Activated T-helper 2 cell treated with anti-CD3 and anti-CD28 coated beads, Interferon-gamma antibody, Interleukin-2, Interleukin-4, amounts not matched to agents 10 μg/mL and 5 μg/mL and 100 μg/mL, durations not matched to agents 14 hours and 24 hours and 36 hours (primary cell): Measurements from ENCODE around the gene GABRD. TPM values are rescaled to one million over a fixed set of nuclear protein-coding genes. Genes with fewer than 3 reads are reported as not detected.

ENCODE experiments used
- DNase-seq: peaks from one replicate; pipeline ENCODE4 v3.0.0; 2021; ENCODE audit warnings: low spot score
- H3K27ac Mint-ChIP-seq: one replicate; pipeline ENCODE4 v1.8.0; 2021; ENCODE audit warnings: mixed read lengths
- H3K27me3 Mint-ChIP-seq: one replicate; pipeline ENCODE4 v1.8.0; 2021; ENCODE audit warnings: low read depth, mixed read lengths
- H3K36me3 Mint-ChIP-seq: one replicate; pipeline ENCODE4 v1.8.0; 2021; ENCODE audit warnings: low read depth, mixed read lengths
- H3K4me1 Mint-ChIP-seq: one replicate; pipeline ENCODE4 v1.8.0; 2021; ENCODE audit warnings: low read depth, mixed read lengths
- H3K4me3 Mint-ChIP-seq: one replicate; pipeline ENCODE4 v1.8.0; 2021; ENCODE audit warnings: low read depth, mild to moderate bottlenecking, moderate library complexity, mixed read lengths
- H3K9me3 Mint-ChIP-seq: one replicate; pipeline ENCODE4 v1.8.0; 2021; ENCODE audit warnings: mixed read lengths
- intact Hi-C: fragments of 100-400 bp; cut with micrococcal nuclease; formaldehyde crosslinking; loops from one replicate; pipeline ENCODE4 v1.15.1; 2023
- total RNA-seq: library from RNA; stranded (reverse); gene quantifications from 2 replicates; pipeline ENCODE4 v1.2.3, GENCODE V29; 2022

Gene GABRD
- total RNA-seq, 1 donor from 2014 or later, result not detected

DNA sequence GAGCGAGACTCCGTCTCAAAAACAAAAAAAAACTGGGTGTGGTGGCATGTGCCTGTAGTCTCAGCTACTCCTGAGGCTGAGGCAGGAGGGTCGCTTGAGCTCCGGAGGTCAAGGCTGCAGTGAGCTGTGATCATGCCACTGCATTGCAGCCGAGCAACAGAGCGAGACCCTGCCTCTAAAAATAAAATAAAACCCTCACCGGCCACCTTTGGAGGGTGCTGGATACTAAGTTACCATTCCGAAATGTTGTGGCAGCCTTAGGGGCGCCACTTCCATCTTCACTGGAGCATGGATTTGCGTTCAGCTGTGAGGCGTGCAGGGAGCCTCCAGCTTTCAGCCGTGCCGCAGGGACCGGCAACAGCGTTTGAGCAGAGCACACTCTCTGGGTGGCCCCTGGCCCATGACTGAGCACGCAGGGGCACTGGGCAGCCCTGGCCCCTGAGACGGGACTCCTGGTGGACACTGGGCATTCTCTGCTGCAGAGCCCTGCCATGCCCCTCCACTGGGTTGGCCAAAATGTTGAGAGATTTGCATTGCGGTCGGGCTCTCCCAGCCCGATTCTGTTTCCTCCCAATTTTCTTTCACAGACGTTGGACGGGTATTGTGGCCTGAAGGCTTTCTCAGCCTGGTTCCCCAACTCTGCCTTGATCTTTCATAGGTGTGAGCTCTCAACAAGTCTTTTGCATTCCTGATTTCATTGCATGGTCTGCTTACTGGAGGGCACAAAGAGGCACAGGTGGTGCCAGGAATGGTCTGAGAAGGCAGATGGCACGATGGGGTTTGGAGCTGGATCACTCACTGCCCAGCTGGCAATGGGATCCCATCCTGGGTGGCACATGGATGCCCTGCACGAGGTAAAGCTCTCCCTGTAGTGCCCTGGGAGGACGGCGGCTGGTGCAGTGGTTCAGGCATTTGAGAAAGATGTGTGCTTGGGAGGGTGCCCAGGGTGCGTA is 9.8 kb upstream of the GABRD start:
- Mint-ChIP-seq H3K4me1 (no peaks in the 10 kb centered on the region), H3K36me3 (no peaks in the 10 kb centered on the region), H3K27me3 (peaks cover 16% of the 10 kb centered on the region), H3K4me3 (no peak overlapping the region), H3K27ac (no peak overlapping the region), H3K9me3 (no peaks in the 10 kb centered on the region)
- intact Hi-C loops, result no loop called here
- no peak for DNase-seq

DNA sequence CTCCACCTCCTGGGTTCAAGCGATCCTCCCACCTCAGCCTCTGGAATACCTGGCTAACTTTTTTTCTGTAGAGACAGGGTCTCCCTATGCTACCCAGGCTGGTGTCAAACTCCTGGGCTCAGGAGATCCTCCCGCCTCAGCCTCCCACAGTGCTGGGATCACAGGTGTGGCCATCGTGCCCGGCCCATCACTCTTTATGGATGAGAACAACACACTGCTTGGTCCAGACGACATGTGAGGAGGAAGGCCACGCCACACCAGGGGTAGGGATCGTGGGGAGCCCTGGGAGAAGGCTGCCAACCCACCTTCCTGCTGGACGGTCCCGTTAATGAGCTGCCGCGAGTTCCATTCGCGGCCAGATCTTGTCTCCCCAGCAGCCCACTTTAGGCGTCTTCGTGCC is 5.0 kb upstream of the GABRD start:
- H3K27me3 Mint-ChIP-seq, result peaks cover 21% of the 10 kb centered on the region
- no peak for DNase-seq
- intact Hi-C loops, result no loop called here
- no peaks in the 10 kb centered on the region for H3K4me1 Mint-ChIP-seq
- H3K27ac Mint-ChIP-seq, result no peak overlapping the region
- H3K4me3 Mint-ChIP-seq, result no peak overlapping the region
- no peaks in the 10 kb centered on the region for H3K36me3 Mint-ChIP-seq
- H3K9me3 Mint-ChIP-seq, result no peaks in the 10 kb centered on the region

DNA sequence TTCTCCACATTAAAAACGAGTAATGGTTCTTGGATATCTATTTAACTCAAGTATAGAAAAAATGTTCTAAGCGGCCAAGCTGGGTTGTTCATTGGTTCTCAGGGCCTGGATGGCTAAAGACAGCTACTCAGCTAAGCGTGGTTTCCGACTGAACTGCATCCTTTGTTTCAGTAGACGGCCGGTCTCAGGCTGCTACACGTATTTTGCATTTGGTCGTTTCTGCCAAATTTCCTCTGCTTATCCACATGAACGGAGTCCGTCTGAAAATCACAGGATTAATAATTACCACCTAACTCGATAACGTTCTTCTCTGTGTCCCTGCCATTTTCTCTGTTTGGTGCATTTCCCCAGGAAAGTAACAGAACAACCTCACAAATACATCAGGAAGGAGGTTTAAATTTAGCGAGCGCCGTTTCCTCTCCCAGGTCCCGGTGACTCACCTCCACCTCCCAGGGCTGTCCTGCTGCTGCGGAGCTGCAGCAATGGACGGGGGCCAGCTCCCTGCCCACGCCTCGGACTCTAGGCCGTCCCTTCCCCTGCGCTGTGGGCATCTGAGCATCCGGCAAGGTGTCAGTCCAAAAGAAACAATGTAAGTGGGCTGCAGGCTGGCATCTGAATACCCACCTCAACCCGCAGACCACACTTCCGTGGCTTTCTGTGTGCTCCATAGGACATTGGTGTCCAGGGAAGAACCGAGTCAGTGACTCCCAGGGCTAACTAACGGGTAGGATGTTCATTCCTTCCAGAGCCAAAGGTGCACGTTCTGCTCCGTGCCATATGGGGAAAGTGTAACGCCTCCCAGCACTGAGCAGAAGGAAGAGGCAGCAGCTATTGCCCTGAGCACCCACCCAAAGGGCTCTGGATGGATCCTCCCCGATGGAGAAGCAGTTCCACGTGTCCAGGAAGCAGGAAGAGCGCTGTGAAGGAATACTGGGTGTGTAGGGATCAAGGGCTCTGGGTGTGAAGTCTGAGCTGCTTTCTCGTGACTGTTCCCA is 4.1 kb upstream of the GABRD start:
- H3K27me3 Mint-ChIP-seq, result peaks cover 25% of the 10 kb centered on the region
- H3K9me3 Mint-ChIP-seq, result no peaks in the 10 kb centered on the region
- intact Hi-C loops, result no loop called here
- H3K4me3 Mint-ChIP-seq, result no peak overlapping the region
- H3K27ac Mint-ChIP-seq, result no peak overlapping the region
- H3K36me3 Mint-ChIP-seq, result no peaks in the 10 kb centered on the region
- no peaks in the 10 kb centered on the region for H3K4me1 Mint-ChIP-seq
- DNase-seq, result no peak

DNA sequence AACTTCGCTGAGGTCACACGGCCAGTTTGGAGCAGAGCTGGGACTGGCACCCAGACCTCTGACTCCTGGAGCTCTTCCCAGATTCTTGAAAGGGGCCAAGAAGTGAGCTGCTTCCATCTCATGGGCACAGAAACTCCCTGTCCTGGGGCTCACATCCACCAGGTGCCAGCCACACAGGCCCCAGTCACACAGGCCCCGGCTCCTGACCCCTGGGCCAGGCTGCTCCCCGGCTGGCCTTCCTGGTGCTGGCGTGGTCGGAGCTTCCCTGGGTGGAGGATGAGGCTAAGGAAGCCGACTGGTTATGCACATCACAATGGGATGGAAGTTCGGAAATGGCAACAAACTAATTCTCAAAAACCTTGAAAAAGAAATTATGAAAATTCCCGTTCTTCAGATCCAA is 3.0 kb upstream of the GABRD start:
- H3K36me3 Mint-ChIP-seq, result no peaks in the 10 kb centered on the region
- intact Hi-C loops, result no loop called here
- H3K27me3 Mint-ChIP-seq, result peaks cover 30% of the 10 kb centered on the region
- H3K4me3 Mint-ChIP-seq, result no peak overlapping the region
- DNase-seq, result no peak
- H3K27ac Mint-ChIP-seq, result no peak overlapping the region
- no peaks in the 10 kb centered on the region for H3K4me1 Mint-ChIP-seq
- no peaks in the 10 kb centered on the region for H3K9me3 Mint-ChIP-seq

DNA sequence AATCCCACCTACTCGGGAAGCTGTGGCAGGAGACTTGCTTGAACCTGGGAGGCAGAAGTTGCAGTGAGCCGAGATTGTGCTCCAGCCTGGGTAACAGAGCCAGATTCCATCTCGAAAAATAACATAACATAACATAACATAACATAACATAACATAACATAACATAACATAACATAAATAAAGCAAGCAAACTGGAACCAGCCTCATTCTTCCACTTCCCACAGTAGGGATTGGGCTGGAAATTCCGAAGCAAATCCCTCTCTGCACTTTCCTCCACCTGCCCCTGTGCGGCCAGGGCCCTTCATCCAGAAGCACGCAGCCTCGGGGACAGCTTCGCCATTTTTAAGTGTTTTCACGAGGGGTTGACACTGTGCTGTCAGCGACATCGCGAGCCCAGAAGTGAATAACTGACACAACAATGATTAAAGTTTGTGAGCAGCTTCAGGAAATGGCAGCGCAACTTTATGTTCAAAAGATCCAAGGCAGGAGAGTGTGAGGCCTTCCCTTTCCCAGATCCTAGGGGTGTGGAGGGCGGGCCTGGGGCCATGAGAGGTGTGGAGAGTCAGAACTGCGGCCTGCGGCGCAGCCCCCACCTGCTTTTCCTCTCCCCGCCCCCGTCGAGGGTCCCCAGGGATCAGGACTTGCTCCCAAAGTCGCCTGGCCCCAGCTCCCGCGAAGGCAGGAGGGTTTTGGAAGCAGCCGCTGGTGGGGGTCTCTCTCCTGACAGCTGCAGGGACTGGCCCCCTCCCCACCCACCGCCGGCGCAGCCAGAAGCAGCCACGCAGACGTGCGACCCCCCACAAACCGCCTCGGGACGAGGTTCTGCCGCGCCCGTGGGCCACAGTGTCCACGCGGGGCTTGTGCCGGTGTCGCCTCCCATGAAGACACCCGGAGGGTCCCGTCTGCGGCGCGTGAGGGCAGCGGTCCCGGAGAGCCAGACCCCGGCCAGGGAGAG is 651 bp upstream of the GABRD start:
- no peaks in the 10 kb centered on the region for H3K36me3 Mint-ChIP-seq
- no peak overlapping the region for H3K4me3 Mint-ChIP-seq
- no peaks in the 10 kb centered on the region for H3K9me3 Mint-ChIP-seq
- peaks cover 34% of the 10 kb centered on the region for H3K27me3 Mint-ChIP-seq
- intact Hi-C loops, result no loop called here
- H3K4me1 Mint-ChIP-seq, result no peaks in the 10 kb centered on the region
- DNase-seq, result no peak
- no peak overlapping the region for H3K27ac Mint-ChIP-seq

DNA sequence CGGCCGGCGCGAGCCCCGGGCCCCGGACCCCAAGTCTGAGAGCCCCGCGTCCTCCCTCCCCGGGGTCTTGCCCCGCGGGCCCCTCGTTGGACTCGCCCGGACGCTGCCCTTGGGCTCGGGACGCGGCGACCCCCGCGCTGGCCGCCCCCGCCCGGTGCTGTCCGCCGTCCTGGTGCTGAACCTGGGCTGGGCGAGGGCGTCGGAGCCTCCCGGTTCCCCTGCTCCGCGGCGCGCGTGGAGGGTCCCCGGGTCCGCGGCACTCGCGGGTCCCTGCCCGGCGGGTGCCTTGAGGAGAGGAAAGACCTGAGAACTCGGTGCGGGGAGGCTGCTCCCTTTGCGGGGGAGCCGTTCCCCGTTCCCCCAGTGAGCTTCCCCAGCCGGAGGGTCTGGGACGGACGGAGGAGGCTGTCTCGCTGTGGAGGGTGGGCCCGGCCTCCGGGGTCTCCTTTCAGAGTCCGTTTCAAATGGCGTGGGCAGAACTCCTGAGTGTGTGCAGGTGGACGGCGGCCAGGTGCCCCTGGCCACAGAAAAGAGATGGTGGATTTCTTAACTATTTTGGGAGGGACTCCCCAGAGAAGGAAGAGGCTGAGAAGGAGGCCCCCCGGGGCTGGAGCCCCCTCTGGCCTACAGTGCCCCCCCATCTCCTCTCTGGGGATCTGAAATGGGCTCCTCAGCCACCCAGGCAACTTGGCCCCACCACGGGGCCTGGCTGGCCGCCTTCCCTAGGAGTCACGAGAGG is 595 bp downstream of the GABRD start:
- H3K4me3 Mint-ChIP-seq, result no peak overlapping the region

DNA sequence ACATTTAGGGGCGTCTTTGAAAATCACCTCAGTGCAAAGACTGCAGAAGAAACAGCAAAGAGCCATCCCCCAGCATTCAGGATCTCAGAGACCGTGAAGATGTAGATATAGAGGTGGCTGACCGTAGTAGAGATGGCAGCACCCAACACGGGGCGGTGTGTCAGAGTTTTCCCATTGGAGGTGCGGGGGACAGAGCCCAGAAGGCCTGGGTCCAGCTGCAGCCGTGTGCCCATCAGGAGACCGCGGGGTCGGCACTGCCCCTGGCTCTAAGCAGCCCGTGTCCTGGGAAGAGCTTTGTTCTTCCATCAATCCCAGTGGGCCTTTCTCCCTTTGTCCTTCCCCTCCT is 1.1 kb downstream of the GABRD start:
- Mint-ChIP-seq H3K4me3 (no peak overlapping the region), H3K27me3 (peaks cover 34% of the 10 kb centered on the region), H3K9me3 (no peaks in the 10 kb centered on the region), H3K27ac (no peak overlapping the region), H3K36me3 (no peaks in the 10 kb centered on the region), H3K4me1 (no peaks in the 10 kb centered on the region)
- no peak for DNase-seq
- intact Hi-C loops, result no loop called here

More for the DNA sequence above, 595 bp downstream of the GABRD start:
- no peaks in the 10 kb centered on the region for H3K36me3 Mint-ChIP-seq
- no peak for DNase-seq
- no peaks in the 10 kb centered on the region for H3K9me3 Mint-ChIP-seq
- H3K4me1 Mint-ChIP-seq, result no peaks in the 10 kb centered on the region
- no peak overlapping the region for H3K27ac Mint-ChIP-seq
- H3K27me3 Mint-ChIP-seq, result peaks cover 34% of the 10 kb centered on the region
- intact Hi-C loops, result no loop called here

DNA sequence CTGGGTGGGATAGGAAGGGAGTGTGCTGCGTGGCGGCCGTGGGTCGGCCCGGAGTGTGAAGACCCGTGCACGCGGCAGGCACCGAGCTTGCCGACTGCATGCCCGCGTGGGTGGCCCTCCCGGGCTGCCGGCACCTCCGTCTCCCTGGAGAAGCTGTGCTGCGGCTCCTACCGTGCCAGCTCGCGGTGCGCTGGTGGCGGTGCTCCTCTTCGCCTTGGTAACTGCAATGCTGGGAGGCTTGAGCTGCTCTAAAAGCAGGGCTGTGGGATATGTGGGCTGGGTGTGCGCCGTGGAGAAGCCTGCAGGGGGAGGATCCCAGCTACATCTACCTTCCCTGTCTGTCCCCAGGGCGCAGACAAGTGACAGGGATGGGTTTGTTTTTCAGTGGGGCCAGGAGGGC is 2.4 kb downstream of the GABRD start:
- Mint-ChIP-seq H3K27me3 (peaks cover 34% of the 10 kb centered on the region), H3K9me3 (no peaks in the 10 kb centered on the region), H3K36me3 (no peaks in the 10 kb centered on the region), H3K27ac (no peak overlapping the region), H3K4me3 (no peak overlapping the region), H3K4me1 (no peaks in the 10 kb centered on the region)
- intact Hi-C loops, result no loop called here
- no peak for DNase-seq

DNA sequence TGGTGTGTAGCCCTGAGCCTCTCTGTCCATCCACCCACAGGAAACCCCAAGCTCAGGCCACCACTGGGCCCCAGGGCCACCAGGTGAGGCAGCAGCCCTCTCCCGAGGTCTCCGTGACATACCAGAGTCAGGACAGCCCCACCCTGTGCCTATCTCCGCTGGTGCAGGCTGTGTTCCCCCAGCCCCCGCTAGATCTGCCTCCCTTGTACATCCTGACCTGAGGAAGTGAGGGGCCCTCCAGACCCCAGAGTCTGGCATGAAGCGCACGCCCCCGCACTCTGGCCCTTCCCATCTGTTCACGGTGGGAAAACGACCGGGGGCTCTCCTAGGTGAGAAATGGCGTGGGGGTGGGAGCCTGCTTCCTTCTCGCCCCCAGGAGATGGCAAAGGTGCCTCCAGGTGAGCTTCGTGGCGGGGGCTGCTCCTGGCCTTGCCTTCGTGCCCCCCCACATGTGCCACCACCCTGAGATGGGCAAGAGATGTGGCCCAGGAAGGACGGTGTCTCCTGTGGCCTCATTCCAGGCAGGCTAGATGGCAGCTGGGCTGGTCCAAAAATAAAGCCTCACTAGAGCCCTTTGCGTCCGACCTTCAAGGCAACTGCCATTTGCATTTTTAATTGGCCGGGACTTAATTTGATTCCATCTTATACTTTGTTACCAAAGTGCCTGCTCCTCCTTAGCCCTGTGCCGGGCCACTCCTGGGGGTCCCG is 3.1 kb downstream of the GABRD start:
- intact Hi-C loops, result no loop called here
- H3K27me3 Mint-ChIP-seq, result peaks cover 28% of the 10 kb centered on the region
- no peaks in the 10 kb centered on the region for H3K9me3 Mint-ChIP-seq
- no peak overlapping the region for H3K27ac Mint-ChIP-seq
- H3K4me3 Mint-ChIP-seq, result no peak overlapping the region
- no peak for DNase-seq
- H3K36me3 Mint-ChIP-seq, result no peaks in the 10 kb centered on the region
- no peaks in the 10 kb centered on the region for H3K4me1 Mint-ChIP-seq

DNA sequence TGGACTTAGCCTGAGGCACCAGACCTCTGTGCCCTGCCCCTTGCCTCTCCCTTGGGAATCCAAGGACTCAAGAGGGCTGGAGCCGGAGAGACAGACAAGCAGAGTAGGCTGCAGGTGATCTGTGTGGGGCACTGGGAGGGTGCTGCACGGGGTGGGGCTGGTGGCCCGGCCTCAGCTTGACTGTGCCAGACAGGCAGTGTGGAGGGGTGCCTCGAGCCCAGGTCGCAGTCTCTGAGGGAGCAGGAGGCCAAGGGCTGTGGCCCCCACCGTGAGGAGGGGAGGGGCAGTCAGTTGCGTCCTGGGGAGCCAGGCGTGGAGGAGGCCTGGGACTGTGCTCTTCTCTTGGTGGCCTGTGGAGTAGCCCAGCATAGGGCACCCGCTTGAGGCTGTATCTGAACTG is 4.0 kb downstream of the GABRD start:
- H3K4me1 Mint-ChIP-seq, result no peaks in the 10 kb centered on the region
- H3K4me3 Mint-ChIP-seq, result no peak overlapping the region
- intact Hi-C loops, result no loop called here
- no peak for DNase-seq
- no peak overlapping the region for H3K27ac Mint-ChIP-seq
- peaks cover 19% of the 10 kb centered on the region for H3K27me3 Mint-ChIP-seq
- H3K9me3 Mint-ChIP-seq, result no peaks in the 10 kb centered on the region
- H3K36me3 Mint-ChIP-seq, result no peaks in the 10 kb centered on the region

DNA sequence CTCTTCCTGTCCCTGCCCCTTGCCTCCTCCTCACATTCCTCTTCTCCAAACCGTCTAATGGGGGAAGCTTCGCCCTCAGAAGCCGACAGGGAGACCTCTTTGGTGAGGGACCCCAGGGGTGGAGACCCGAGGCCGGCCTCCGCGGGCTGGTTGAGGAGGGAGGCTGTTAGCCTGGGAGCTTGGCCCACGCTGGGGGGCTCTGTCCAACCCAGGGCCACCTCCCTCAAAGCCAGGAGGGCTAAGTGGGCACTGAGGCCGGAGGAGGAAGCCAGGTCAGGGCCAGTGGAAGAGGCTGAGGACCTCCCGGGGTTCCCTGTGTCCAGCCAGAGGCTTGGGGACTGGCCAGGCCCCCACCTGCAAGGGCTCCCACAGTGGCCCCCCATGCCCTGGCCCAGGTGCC is 5.3 kb downstream of the GABRD start:
- no peak for DNase-seq
- Mint-ChIP-seq H3K27me3 (peaks cover 15% of the 10 kb centered on the region), H3K4me3 (no peak overlapping the region), H3K9me3 (no peaks in the 10 kb centered on the region), H3K27ac (no peak overlapping the region), H3K4me1 (no peaks in the 10 kb centered on the region), H3K36me3 (no peaks in the 10 kb centered on the region)
- intact Hi-C loops, result no loop called here
